NCI-H146 treated with DMSO at 0.1 percent for 48 hours (cell line): Measurements from ENCODE around the gene F5.

Experiments
- DNase-seq: peaks from one replicate; lab custom pipeline; 2025; ENCODE audit not compliant: unreplicated experiment; lab: John Stamatoyannopoulos, UW

Gene F5

GRCh38 chr1:169586395-169587255 lies at the start of gene F5:
Gene F5 (minus strand): TSS chr1:169586481. CDS start chr1:169586386, 95 bp downstream.
- peak; percentile 16 for DNase-seq

GRCh38 chr1:169634877-169635276 lies 48.6 kb upstream of the F5 start:
- DNase-seq, result no peak

GRCh38 chr1:169634145-169634544 lies 47.9 kb upstream of the F5 start:
- no peak for DNase-seq

GRCh38 chr1:169631249-169631648 lies 45.0 kb upstream of the F5 start:
- DNase-seq, result no peak

- DNase-seq, result no peak
Measured at GRCh38 chr1:169630006-169630405, 43.7 kb upstream of the F5 start, which contains the start of gene SELP. Gene SELP (minus strand): TSS chr1:169630124. CDS start chr1:169630074, 50 bp downstream.

- DNase-seq, result no peak
Measured at GRCh38 chr1:169624912-169625311, 38.6 kb upstream of the F5 start.

- DNase-seq, result no peak
Measured at GRCh38 chr1:169624122-169624521, 37.8 kb upstream of the F5 start.

- DNase-seq, result no peak
Measured at GRCh38 chr1:169623132-169623926, 37.0 kb upstream of the F5 start.

GRCh38 chr1:169620565-169620964 lies 34.3 kb upstream of the F5 start:
- DNase-seq, result no peak

- no peak for DNase-seq
Measured at GRCh38 chr1:169618367-169618766, 32.1 kb upstream of the F5 start.

GRCh38 chr1:169615803-169616202 lies 29.5 kb upstream of the F5 start:
- DNase-seq, result no peak

GRCh38 chr1:169610858-169611257 lies 24.6 kb upstream of the F5 start:
- DNase-seq, result no peak

- DNase-seq, result peak; percentile 8
Measured at GRCh38 chr1:169610108-169610507, 23.8 kb upstream of the F5 start.

- no peak for DNase-seq
Measured at GRCh38 chr1:169608226-169608625, 21.9 kb upstream of the F5 start.

GRCh38 chr1:169604781-169605560 lies 18.7 kb upstream of the F5 start:
- DNase-seq, result no peak

- DNase-seq, result no peak
Measured at GRCh38 chr1:169601096-169601881, 15.0 kb upstream of the F5 start.

- DNase-seq, result no peak
Measured at GRCh38 chr1:169595764-169596711, 9.8 kb upstream of the F5 start.

- DNase-seq, result no peak
Measured at GRCh38 chr1:169594391-169594790, 8.1 kb upstream of the F5 start.

GRCh38 chr1:169590932-169591331 lies 4.7 kb upstream of the F5 start:
- DNase-seq, result no peak
